GM19372 (cell line): ENCODE measurements around the gene MYDGF.

ENCODE experiments used
- ATAC-seq: cut with Tn5 transposase; IDR thresholded peaks from one replicate; pipeline ENCODE4 v1.9.1; 2021; ENCODE audit warnings: mild to moderate bottlenecking, low read depth, moderate library complexity; ENCODE audit not compliant: unreplicated experiment

The MYDGF gene

DNA sequence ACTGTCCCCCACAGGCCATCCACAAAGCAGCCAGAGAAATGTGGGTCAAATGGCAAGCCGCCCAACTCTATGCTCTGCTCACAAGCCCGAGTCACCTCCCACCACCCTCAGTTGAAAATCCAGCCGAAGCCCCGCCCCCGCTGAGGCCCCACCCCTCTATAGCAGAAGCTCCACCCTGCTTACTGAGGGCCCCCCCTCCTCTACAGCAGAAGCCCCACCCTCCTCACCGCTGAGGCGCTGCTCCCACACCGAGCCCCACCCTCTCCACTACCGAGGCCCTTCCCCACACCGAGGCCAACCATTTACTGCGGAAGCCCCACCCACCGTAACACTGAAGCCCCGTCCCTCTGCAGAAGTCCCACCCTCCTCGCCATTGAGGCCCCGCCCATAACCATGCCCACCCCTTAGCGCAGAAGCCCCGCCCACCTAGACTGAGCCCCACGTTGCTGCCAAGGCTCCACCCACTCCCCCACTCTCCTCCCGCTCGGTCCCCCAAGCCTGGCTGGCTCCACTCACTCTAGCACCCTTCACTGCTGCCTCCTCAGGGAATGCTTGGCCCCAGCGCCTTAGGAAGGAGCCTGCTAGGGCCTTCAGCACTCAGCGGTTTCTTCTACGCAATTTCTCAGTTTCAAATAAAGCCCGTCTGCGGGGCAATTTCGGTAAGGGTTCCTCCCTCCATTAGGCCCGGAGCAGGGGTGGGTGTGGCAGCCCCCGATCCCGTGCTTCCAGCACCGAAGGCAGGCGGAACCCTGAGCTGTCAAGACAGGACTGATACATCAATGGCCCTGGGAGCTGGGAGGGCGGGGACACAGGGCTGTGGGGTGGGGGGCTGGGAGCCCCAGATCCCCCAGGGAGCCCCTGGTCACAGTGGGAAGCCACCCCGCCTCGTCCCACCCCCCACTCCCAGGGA is 9.0 kb upstream of the MYDGF start:
- ATAC-seq = no peak

DNA sequence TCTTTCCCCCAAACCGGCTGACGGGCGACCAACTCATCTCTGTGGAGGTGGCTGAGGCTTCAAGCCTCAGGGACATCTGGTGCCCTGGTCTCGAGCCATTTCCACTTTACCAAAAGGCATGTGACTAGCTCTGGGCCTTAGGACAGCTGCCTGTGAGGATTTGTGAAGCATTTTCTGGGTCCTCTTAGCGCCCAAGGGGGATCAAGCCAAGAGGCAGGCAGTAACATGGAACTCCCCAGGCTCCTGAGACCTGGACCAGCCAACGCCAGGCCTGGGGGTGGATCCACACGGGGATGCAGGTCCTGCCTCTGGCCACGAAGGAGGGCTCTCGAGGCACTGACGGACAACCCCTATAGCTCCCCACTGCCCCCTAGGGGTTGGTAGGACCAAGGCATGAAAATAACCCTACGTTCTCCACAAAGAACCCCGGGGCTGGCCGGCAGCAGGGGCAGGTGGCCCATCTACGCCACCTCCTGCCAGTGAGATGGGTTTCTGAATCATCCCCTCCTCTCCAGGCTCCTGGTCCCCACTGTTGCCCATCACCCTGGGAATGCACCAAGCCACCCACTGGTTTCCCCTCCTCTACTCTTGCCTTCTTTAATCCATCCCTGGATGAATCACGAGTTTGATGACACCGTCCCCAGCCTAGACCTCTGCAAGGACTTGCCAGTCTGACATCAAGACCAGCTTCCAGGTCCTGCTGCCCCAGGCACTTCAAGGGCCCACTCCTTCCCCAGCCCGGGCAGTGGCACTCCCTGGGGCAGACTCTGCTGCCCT is 7.0 kb upstream of the MYDGF start:
- no peak for ATAC-seq

DNA sequence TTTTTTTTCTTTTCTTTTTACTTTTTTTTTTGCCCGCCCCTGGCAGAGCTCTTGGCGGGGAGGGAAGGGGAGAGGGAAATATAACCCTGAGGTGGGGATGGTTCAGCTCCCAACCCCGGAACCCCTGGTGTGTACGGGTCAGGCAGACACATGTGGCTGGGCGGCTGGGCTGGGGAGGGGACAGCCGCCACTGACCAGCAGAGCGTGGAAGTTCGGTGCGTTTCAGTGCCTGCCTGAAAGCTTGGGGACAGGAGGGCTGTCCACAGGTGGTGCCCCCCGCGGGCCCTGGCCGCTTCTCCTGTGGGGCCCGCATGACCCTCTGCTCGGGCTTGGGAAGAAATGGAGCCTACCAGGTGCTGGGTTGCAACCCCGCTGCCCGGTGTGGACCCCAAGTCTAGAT is 5.2 kb upstream of the MYDGF start:
- no peak for ATAC-seq

DNA sequence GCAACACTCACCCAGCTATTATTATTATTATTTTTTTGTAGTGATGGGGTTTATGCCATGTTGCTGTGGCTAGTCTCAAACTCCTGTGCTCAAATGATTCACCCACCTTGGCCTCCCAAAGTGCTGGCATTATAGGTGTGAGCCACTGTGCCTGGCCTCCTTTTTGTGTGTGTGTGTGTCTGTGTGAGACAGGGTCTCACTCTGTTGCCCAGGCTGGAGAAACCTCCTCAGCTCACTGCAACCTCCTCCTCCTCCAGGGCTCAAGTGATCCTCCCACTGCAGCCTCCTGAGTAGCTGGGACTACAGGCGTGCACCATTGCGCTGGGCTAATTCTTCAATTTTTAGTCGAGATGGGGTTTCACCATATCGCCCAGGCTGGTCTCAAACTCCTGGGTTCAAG is 3.6 kb upstream of the MYDGF start:
- no peak for ATAC-seq

DNA sequence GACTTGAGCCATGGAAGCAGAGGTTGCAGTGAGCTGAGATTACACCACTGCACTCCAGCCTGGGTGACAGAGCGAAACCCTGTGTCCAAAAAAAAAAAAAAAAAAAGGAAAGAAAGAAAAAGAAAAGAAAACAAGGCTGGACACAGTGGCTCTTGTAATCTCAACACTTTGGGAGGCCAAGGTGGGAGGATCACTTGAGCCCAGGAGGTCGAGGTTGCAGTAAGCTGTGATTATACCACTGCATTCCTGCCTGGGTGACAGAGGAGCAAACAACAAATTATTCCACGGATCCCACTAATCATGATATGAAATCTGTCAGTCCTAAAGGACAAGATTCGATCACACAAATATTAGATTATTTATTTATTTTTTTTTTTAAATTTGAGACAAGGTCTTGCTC is 3.1 kb upstream of the MYDGF start:
- no peak for ATAC-seq

DNA sequence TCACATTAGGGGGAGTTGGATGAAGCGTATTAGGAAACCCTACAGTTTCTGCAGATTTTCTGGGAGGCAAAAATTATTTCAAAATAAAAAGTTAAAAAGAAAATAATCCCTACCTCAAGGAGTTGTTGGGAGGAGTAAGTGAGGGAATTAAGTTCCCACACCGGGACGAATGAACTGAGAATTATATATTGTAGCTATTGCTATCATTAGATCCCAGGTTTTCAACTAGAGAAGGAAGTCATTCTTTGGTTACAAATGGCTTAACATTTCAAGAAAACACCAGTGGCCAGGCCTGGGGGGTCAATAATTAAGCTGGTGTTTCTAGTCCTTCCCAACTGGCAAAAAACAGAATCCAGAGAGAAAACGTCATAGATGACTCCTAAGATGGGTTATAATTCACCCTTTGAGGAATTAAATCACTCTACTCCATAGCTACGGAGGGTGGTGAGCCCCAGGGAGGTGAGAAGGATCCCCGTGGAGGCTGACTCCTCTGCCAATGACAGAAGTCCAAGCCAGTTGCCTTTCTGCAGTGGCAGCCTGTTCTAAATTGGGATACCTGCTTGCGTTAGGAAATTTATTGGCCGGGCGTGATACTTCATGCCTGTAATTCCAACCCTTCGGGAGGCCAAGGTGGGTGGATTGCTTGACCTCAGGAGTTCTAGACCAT is 1.2 kb upstream of the MYDGF start:
- ATAC-seq = no peak

DNA sequence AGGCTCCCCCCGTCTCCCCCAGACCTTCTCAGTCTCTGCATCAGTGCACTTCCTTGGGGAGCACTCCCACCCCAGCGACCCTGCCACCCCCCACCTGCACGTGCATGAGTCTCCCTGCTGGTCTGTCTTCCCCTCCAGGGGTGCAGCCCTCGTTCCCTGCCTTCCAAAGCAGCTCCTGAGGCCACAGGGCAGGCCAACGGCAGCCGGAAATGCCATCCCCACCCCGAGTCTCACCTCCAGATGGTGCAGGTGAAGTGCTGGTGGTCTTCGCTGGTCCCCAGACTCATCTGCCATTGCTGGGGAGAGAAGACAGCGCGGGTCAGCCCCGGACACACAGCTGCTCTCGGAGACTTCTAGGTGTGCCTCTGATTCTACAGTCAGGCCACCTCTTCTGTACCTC is 5.5 kb downstream of the MYDGF start:
- no peak for ATAC-seq

DNA sequence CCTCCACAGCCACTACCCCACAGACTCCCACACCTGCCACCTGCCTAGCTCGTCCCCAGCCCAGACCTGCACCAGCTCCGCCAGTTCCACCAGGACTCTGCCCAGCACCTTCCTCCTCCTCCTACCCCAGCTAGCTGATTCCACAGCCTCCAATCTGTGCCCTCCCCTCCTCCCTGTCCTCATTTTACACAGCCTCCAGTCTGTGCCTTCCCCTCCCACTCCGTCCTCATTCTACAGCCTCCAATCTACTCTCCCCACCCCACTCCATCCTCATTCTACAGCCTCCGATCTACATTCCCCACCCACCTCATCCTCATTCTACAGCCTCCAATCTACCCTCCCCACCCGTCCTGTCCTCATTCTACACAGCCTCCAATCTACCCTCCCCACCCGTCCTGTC is 7.3 kb downstream of the MYDGF start:
- ATAC-seq = no peak

DNA sequence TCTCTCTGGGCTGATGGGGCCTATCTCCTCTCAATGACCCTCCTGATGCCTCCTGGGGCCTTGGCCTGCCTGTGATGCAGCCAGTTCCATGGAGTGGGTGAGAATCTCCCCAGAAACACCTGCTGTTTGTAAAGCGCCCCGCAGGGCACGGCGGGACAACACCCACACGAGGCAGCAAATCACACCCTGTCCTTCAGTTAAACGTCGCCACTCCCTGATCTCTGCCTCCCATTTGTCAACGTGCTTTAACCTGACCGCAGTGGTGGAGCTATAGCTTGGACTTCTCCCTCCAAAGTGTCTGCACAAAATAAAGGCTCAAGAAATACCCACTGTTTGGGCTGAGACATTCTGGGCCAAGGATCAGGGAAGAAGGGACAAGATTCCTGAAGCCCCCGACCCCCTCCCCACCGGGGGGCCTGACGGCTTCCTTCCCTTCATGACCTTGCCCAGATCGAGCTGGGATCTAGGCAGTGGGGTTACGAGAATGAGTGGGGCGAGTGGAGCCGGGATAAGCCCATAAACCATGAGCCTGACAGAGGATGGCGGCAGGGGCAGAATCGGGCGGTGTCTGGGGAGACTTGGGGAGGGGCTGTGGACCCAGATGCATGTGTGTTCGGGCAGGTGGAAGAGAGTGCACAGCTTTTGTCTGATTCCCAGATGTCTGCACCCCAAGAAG is 8.0 kb downstream of the MYDGF start:
- no peak for ATAC-seq

DNA sequence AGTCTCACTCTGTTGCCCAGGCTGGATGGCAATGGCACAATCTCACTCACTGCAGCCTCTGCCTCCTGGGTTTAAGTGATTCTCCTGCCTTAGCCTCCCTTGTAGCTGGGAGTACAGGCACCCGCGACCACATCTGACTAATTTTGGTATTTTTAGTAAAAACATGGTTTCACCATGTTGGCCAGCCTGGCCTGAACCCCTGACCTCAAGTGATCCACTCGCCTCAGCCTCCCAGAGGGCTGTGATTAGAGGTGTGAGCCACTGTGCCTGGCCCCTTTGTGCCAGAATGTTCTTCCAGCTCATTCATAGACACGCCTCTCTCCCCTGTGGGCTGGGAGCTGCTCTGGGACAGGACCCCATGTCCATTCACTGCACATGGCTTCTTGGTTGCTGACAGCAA is 9.1 kb downstream of the MYDGF start:
- ATAC-seq = no peak

DNA sequence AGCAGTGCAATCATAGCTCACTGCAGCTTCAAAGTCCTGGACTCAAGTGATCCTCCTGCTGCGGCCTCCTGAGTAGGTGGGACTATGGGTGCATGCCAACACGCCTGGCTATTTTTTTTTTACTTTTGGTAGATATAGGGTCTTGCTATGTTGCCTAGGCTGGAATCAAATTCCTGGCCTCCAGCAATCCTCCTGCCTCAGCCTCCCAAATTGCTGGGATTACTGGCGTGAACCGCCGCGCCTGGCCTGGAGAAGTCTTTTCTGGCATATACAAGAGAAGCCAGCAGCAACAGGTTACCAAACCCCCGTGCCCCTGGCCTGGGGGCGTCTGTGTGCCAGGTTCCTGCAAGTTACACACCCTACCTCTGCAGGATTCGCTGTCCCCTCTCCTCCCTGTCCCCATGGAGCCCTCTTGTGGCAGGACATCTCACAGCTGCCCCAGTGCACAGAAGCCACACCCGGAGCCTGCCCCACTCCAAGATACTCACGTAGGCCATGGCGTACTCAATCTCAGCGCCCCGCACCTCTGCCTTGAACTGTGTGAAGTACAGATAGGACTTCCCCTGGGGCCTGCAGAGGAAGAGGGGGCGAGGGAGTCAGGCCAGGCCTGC is 9.9 kb downstream of the MYDGF start:
- ATAC-seq = no peak

DNA sequence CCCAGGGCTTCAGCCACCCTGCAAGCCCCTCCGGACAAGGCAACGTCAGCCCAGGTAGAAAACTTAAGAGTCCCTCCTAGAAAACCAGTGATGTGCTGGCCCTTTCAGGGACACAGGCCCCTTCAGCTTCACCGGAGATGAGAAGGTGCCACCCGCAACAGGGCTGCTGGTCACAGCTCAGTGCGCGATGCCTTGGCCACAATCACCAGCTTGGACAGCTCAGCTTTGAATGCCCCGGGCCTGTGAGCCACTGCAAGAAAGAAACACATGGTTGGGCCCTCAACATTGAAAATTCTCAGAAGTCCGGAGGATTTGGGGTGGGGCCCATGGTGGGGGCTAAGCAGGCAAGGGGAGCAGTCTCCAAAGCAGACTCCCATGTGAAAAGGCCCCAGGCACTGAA is 12.3 kb downstream of the MYDGF start:
- no peak for ATAC-seq

DNA sequence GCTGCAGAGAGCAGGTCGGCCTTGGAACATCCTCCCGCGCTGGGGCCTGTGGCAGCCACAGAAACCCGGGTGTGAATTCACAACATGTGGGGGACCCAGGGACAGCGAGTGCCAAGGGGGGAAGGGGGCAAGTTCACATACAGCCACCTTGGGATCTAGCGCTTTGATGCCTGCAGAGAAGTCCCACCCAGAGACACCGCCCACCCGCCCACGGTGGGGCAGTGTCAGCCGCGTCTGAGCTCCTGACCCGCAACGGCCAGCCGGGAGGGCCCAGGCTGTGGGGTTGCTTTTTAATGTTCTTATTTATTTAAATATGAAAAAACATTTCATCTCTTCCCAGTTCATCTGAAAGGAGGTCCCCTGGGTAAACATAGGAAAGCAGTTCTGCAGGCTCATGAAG is 12.9 kb downstream of the MYDGF start:
- ATAC-seq = no peak

DNA sequence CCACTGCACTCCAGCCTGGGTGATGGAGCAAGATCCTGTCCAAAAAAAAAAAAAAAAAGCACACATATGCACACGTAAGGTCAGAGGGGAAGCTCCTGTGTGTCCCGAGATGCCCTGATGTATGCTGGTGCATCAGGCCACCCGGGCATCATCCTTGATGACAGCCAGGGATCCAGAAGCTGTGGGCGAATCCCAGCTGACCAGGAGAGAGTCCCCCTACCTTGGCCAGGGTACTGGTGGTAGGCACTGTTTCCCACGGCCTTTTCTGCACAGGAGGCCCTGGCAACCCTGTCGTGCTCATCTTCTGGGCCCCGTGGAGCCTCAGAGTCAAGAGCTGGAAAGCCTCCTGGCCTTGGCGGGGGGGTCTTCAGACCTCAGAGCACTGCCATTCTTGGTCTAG is 14.0 kb downstream of the MYDGF start:
- no peak for ATAC-seq

DNA sequence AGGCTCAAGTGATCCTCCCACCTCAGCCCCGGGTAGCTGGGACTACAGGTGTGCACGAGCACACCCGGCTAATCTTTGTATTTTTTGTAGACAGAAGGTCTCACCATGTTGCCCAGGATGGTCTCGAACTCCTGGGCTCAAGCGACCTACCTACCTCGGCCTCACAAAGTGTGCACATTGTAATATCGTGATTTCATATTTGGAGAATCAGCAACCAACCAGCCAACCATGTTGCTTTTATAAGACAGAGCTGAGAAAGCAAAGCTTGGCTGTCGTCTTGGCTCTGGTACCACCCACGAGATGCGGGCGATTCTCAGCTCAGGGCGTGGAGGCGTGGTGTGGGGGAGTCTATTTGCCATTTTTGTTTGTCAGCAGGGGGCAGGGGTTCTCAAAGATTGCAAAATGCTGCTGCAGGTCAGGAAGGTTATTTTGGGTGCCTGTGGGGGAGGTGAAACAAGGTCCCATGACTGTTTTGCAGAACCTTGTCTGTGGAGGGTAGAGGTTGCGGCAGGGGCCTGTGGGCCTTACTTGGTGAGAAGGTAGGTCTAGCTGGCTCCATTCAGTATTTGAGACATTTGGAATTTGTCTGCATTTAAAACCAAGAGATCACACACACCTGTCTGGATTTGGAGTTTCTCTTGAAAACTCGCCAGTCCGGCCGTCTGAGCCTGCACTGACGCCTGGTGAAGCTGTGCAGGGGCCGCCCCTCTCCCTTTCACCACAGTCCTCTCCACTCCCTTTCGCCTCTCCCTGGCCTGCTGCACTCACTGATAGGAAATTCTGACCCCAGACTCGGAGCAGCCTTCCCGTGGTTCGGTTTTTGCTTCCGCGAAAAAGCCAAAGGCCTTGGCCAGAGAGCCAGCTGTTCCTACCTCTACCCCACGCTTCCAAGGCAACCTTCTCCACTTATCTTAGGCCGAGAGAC is 15.4 kb downstream of the MYDGF start:
- ATAC-seq = no peak

DNA sequence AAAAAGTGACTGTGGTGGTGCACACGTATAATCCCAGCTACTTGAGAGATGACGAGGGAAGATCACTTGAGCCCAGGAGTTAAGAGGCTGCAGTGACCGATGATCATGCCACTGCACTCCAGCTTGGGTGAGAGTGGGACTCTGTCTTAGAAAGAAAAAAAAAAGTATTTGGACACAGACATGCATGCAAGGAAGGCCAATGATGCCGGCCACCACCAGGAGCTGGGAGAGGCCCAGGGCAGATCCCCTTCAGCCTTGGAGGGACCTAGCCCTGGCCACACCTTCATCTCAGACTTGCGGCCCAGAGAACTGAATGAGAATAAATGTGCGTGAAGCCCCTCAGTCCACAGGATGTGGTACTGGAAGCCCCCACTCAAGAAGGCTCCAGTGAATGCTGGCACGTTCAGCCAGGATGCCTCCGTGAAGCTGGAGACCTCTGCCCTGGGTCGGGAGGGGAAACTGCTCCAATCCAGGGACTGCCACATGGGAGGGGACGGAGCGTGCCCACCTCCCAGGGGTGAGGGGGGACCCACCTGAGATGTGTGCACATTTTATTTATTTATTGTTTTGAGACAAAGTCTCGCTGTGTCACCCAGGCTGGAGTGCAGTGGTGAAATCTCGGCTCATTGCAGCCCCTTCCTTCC is 16.2 kb downstream of the MYDGF start:
- ATAC-seq = no peak

DNA sequence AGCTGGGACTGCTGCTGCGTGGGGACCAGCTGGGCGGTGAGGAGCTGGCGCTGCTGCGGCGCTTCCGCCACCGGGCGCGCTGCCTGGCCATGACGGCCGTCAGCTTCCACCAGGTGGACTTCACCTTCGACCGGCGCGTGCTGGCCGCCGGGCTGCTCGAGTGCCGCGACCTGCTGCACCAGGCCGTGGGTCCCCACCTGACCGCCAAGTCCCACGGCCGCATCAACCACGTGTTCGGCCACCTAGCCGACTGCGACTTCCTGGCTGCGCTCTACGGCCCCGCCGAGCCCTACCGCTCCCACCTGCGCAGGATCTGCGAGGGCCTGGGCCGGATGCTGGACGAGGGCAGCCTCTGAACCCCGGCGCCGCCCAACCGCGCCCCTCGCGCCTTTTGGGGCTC is 18.1 kb downstream of the MYDGF start:
- no peak for ATAC-seq

DNA sequence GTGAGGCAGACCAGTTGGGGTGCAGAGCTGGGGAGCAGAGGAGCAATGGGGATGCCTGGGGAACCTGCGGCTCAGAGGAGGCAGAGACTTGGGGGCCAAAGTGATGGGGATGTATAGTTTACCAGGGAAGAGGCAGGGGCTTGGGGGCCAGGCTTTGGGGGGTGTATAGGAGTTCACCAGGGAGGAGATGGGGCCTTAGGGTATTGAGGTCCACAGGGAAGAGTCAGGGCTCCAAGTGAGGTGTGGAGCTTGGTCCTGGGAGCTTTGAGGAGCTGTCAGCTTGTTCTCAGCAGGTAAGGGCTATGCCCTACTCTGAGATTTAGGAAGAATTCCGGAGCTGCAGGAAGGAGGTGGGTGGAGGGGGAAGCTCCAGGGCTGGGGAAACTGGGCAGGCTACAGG is 20.0 kb downstream of the MYDGF start:
- ATAC-seq = no peak
